Skeletal muscle tissue (tissue), 4 donors: Measurements from ENCODE around the gene UBL3. TPM values are rescaled to one million over a fixed set of nuclear protein-coding genes. Genes with fewer than 3 reads are reported as not detected.
A peak's percentile ranks its signal among the peaks of the same experiment; 100 is the strongest.

Experiments
- H3K27ac ChIP-seq: one replicate; pipeline ENCODE4 v1.7.0; 2013; ENCODE audit warnings: mild to moderate bottlenecking, low read depth, low read length, inconsistent platforms
- H3K27me3 ChIP-seq, 3 donors: one replicate each; pipeline ENCODE4 v1.7.0; 2013; ENCODE audit warnings: low read length in 3 of 3; ENCODE audit not compliant: control insufficient read depth in 3 of 3, insufficient read depth in 3 of 3
- H3K36me3 ChIP-seq, 3 donors: one replicate each; pipeline ENCODE4 v1.7.0; 2013; ENCODE audit warnings: low read length in 3 of 3; ENCODE audit not compliant: control insufficient read depth in 3 of 3, insufficient read depth in 3 of 3
- H3K4me1 ChIP-seq, 3 donors: one replicate each; pipeline ENCODE4 v1.7.0; 2013; ENCODE audit warnings: low read length in 3 of 3, mild to moderate bottlenecking in 3 of 3; ENCODE audit not compliant: control insufficient read depth in 3 of 3, insufficient read depth in 3 of 3
- H3K4me3 ChIP-seq, 3 donors: one replicate each; pipeline ENCODE4 v1.7.0; 2013; ENCODE audit warnings: low read length in 3 of 3
- H3K9ac ChIP-seq, 3 donors: one replicate each; pipeline ENCODE4 v1.7.0; 2013; ENCODE audit warnings: low read length in 3 of 3, mild to moderate bottlenecking in 3 of 3, moderate library complexity in 2 of 3, low read depth in 1 of 3
- H3K9me3 ChIP-seq, 3 donors: one replicate each; pipeline ENCODE4 v1.7.0; 2013; ENCODE audit warnings: low read length in 3 of 3; ENCODE audit not compliant: control insufficient read depth in 3 of 3
- total RNA-seq: library from RNA; depleted of rRNA; stranded (reverse); fragments of >200 nt; gene quantifications from one replicate; pipeline ENCODE4 v1.2.3, GENCODE V29; 2014
- donor health status: Osteomylitis.

Gene UBL3
- total RNA-seq, 1 donor from 2014 or later, result 14.6 TPM

DNA sequence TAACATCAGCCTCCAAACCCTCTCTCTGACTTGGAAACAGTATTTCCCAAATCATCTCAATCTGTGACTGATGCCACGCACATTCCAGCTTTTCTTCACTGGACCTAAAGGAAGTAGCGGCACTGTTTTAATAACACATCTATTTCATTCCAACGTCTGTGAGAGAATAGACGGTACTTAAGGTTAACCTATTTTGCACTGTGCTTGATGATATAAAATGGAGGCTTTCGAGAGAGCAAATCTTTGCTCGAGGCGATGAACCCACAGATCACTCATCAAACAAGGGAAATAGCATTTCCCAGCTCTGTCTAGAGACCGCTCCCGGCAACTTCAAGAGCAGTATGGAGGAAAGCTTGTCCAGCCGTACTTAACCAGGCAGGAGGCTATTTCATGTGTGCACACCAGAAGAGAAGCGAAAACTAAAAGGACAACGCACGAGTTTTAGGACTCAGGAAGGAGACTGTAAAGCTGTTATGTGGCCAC lies 2.9 kb downstream of the UBL3 start:
- no peaks in the 10 kb centered on the region for H3K36me3 ChIP-seq
- no peaks in the 10 kb centered on the region for H3K9me3 ChIP-seq
- no peaks in the 10 kb centered on the region for H3K27me3 ChIP-seq
- H3K4me3 ChIP-seq, result peak overlapping the region; percentile 63 to 92 (median 64)
- H3K9ac ChIP-seq, result peak overlapping the region; percentile 66 to 86 (median 71)
- H3K4me1 ChIP-seq, result peaks cover 4 to 28% (median 9%) of the 10 kb centered on the region in 3 donors
- H3K27ac ChIP-seq, result peak overlapping the region; percentile 28

DNA sequence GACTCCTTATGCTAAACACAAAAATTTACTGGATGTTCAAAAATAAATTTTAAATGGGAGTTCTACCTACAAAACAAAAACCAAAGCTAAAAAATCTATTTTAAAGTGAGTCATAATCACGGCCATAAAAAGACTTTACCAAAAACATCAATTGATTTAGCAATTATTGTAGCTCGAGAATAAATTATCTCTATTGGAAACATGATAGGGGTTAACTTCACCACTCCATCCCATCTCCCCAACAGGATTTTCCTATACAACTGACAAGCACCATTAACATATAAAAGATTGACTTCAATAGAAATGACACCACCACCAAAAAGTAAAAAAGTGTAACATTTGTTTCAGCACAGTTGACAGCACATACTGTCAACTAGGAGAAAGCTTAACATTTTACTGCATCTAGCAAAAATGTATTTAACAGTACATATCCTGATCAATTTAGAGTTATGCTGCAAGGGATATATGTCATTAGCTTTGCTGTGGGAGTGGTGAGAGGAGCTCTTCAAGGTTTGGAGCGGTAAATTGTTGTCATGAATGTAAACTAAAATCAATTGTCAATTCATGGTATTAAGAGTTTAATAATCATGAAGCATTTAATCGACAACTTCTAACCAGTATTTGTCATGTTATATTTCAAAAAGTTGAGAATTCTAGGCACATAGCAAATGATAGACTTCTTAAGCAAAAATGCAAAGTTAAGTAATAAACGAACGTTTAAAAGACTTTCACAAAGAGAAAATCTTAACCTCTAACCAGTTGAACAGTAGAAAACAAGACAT lies 3.8 kb downstream of the UBL3 start:
- Histone ChIP-seq H3K4me1 (peaks cover 4 to 24% (median 9%) of the 10 kb centered on the region in 3 donors), H3K27me3 (no peaks in the 10 kb centered on the region), H3K9ac (peak overlapping the region; percentile 66 to 86 (median 71)), H3K36me3 (no peaks in the 10 kb centered on the region), H3K27ac (peak overlapping the region; percentile 28), H3K9me3 (no peaks in the 10 kb centered on the region), H3K4me3 (peak overlapping the region; percentile 63 to 92 (median 64))

GRCh38 chr13:29845440-29846056 lies 4.9 kb downstream of the UBL3 start:
- H3K36me3 ChIP-seq, result no peaks in the 10 kb centered on the region
- no peaks in the 10 kb centered on the region for H3K27me3 ChIP-seq
- H3K9me3 ChIP-seq, result no peaks in the 10 kb centered on the region
- H3K4me3 ChIP-seq, result no peak overlapping the region
- no peak overlapping the region for H3K27ac ChIP-seq
- no peak overlapping the region for H3K9ac ChIP-seq
- H3K4me1 ChIP-seq, result peaks cover 4 to 25% (median 9%) of the 10 kb centered on the region in 3 donors

DNA sequence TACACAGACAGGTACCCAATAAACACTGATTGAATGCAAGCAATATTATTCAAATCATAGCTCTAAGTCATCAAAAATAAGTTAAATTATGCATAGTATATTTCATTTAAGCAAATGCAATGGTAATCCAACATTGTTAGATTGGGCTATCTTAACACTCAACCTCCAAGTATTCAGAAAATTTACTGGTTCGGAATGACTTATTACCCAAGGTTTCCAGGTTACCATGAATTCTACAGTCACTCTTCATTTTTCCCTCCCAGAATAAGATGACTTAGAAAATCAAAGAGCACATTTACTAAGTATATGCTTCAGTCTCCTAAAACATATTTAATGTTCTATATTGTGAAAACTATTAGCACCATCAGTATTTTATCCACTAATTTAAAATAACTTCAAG lies 6.0 kb downstream of the UBL3 start:
- peaks cover 4 to 25% (median 9%) of the 10 kb centered on the region in 3 donors for H3K4me1 ChIP-seq
- no peaks in the 10 kb centered on the region for H3K36me3 ChIP-seq
- no peak overlapping the region for H3K4me3 ChIP-seq
- H3K27ac ChIP-seq, result no peak overlapping the region
- no peaks in the 10 kb centered on the region for H3K9me3 ChIP-seq
- no peaks in the 10 kb centered on the region for H3K27me3 ChIP-seq
- no peak overlapping the region for H3K9ac ChIP-seq

DNA sequence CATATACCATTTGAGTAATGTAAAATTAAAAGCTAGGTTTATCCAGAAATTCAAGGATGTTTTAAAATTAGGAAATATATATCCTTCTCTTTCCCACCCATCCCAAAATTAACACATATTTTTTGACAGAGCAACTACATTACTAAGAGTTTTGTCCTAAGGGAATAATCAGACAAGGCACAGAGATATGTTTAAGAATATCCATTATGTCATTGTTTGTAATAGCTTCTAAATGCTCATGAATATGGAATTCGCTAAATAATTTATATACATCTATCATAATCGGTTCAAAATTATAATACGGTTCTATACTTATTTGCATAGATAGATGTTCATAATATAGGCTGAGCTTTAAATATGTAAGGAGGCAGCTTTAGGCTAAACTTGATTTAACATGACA lies 9.8 kb downstream of the UBL3 start:
- H3K27ac ChIP-seq, result no peak overlapping the region

DNA sequence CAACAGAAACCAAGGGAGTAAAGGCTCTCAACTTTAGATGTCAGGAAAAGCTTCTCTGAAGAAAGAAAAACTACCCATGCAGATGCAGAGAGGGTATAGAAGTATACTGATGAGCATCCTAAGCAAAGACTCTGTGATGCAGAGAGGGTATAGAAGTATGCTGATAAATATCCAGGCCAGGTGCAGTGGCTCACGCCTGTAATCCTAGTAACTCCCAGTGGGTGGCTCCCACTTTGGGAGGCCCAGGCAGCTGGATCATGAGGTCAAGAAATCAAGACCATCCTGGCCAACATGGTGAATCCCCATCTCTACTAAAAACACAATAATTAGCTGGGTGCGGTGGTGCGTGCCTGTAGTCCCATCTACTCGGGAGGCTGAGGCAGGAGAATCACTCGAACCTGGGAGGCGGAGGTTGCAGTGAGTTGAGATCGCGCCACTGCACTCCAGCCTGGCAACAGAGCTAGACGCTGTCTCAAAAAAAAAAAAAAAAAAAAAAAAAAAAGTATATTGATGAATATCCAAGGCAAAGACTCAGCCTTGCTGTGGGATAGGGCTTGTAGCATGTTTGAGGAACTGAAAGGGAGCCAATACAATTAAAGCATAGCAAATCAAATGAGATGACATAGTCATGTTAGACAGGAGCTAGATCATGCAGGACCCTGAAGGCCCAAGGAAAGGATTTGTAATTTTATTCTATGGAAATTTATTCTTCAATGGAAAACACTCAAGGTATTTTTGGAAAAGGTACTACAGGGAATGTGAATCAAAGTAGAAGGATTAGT lies 14.9 kb downstream of the UBL3 start:
- Histone ChIP-seq H3K4me3 (no peak overlapping the region), H3K4me1 (no peaks in the 10 kb centered on the region), H3K27ac (no peak overlapping the region)

More for the DNA sequence above, 9.8 kb downstream of the UBL3 start:
- H3K36me3 ChIP-seq, result no peaks in the 10 kb centered on the region
- H3K4me3 ChIP-seq, result no peak overlapping the region
- H3K4me1 ChIP-seq, result peaks cover 0 to 10% (median 4%) of the 10 kb centered on the region in 3 donors
- H3K9ac ChIP-seq, result no peak overlapping the region
- no peaks in the 10 kb centered on the region for H3K9me3 ChIP-seq
- no peaks in the 10 kb centered on the region for H3K27me3 ChIP-seq

DNA sequence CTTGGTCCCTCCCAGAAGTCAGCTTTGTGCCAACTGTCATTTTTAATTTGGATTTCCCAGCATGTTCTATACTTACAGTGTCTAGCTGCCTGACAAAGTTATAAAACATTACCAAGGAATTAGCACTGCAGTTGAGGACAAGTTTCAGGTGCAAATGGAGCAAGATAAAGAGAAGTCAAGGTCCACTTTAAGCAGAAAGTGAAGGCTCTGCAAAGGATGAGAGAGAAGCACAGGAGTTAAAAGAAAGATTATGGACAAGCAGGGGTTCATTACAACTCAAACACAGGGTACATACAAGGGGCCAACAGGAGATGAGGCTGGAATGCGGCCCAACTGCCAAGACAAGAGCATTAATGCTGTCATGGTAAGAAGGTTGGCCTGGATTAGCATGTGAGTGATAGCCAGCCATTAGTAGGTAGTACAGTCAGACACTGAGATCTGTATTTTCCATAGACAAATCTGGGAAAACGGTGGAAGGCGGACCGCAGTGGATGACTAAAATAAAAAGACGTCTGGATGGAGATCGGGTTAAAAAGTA lies 17.6 kb downstream of the UBL3 start:
- no peaks in the 10 kb centered on the region for H3K4me1 ChIP-seq
- H3K27me3 ChIP-seq, result no peaks in the 10 kb centered on the region
- no peaks in the 10 kb centered on the region for H3K9me3 ChIP-seq
- H3K27ac ChIP-seq, result no peak overlapping the region
- H3K4me3 ChIP-seq, result no peak overlapping the region
- no peaks in the 10 kb centered on the region for H3K36me3 ChIP-seq
- no peak overlapping the region for H3K9ac ChIP-seq

More for the DNA sequence above, 14.9 kb downstream of the UBL3 start:
- H3K9me3 ChIP-seq, result no peaks in the 10 kb centered on the region
- no peak overlapping the region for H3K9ac ChIP-seq
- no peaks in the 10 kb centered on the region for H3K27me3 ChIP-seq
- no peaks in the 10 kb centered on the region for H3K36me3 ChIP-seq

GRCh38 chr13:29830000-29830399 lies 20.4 kb downstream of the UBL3 start:
- Histone ChIP-seq H3K9ac (no peak overlapping the region), H3K4me1 (no peaks in the 10 kb centered on the region), H3K4me3 (no peak overlapping the region), H3K27ac (no peak overlapping the region), H3K9me3 (no peaks in the 10 kb centered on the region), H3K36me3 (no peaks in the 10 kb centered on the region), H3K27me3 (no peaks in the 10 kb centered on the region)

GRCh38 chr13:29819143-29819542 lies 31.3 kb downstream of the UBL3 start:
- peaks cover 11 to 18% (median 12%) of the 10 kb centered on the region in 3 donors for H3K4me1 ChIP-seq
- H3K4me3 ChIP-seq, result no peak overlapping the region
- H3K36me3 ChIP-seq, result no peaks in the 10 kb centered on the region
- no peaks in the 10 kb centered on the region for H3K27me3 ChIP-seq
- H3K9ac ChIP-seq, result no peak overlapping the region
- no peak overlapping the region for H3K27ac ChIP-seq
- H3K9me3 ChIP-seq, result no peaks in the 10 kb centered on the region
